Skeletal muscle cell (primary cell): ENCODE measurements around the gene SUSD3.
A peak's percentile ranks its signal among the peaks of the same experiment; 100 is the strongest.
"Not testable (repeated sequence)": the region's sequence is repeated elsewhere in the genome, so short reads cannot be mapped to it uniquely, and the experiment has no call there.

Experiments
- DNase-seq: peaks from one replicate; pipeline ENCODE4 v3.0.0-alpha.2; 2010; ENCODE audit warnings: low read depth
- H3K4me3 ChIP-seq: 2 replicates; pipeline ENCODE4 v1.5.1; 2011; ENCODE audit warnings: low read depth, mild to moderate bottlenecking, control low read depth, low read length, moderate library complexity

SUSD3 gene

GRCh38 chr9:93058355-93059010 is at the start of gene SUSD3:
Gene SUSD3, plus strand, starts transcription at chr9:93058701. Its CDS starts 42 bp downstream, at chr9:93058743.
- no peak for DNase-seq
- H3K4me3 ChIP-seq: peak within 1 kb of the TSS; percentile 30

GRCh38 chr9:93009337-93010015 is 49.0 kb upstream of the SUSD3 start:
- no peak for DNase-seq
- no peak overlapping the region for H3K4me3 ChIP-seq

- DNase-seq: no peak
- H3K4me3 ChIP-seq: no peak overlapping the region
These were observed 48.4 kb upstream of the SUSD3 start for GRCh38 chr9:93010056-93010455.

GRCh38 chr9:93010704-93011103 is 47.8 kb upstream of the SUSD3 start:
- DNase-seq: no peak
- H3K4me3 ChIP-seq: no peak overlapping the region

- DNase-seq: no peak
- no peak overlapping the region for H3K4me3 ChIP-seq
These were observed 47.4 kb upstream of the SUSD3 start for GRCh38 chr9:93011114-93011513.

GRCh38 chr9:93012963-93013855 is 45.3 kb upstream of the SUSD3 start:
- DNase-seq: no peak
- H3K4me3 ChIP-seq: no peak overlapping the region

GRCh38 chr9:93013856-93014582 is 44.5 kb upstream of the SUSD3 start:
- DNase-seq: no peak
- H3K4me3 ChIP-seq: no peak overlapping the region

- DNase-seq, H3K4me3 ChIP-seq: not testable (repeated sequence)
These were observed 43.3 kb upstream of the SUSD3 start for GRCh38 chr9:93015190-93015589.

- H3K4me3 ChIP-seq: no peak overlapping the region
- no peak for DNase-seq
These were observed 40.9 kb upstream of the SUSD3 start for GRCh38 chr9:93017621-93018020.

GRCh38 chr9:93020151-93020550 is 38.4 kb upstream of the SUSD3 start:
- H3K4me3 ChIP-seq: no peak overlapping the region
- DNase-seq: no peak

- no peak overlapping the region for H3K4me3 ChIP-seq
- no peak for DNase-seq
These were observed 37.5 kb upstream of the SUSD3 start for GRCh38 chr9:93020771-93021670.

- DNase-seq: no peak
These were observed 36.4 kb upstream of the SUSD3 start for GRCh38 chr9:93022066-93022465.

GRCh38 chr9:93022721-93023520 is 35.6 kb upstream of the SUSD3 start:
- no peak overlapping the region for H3K4me3 ChIP-seq
- no peak for DNase-seq

More at GRCh38 chr9:93022066-93022465, 36.4 kb upstream of the SUSD3 start:
- no peak overlapping the region for H3K4me3 ChIP-seq

GRCh38 chr9:93023521-93023815 is 35.0 kb upstream of the SUSD3 start:
- H3K4me3 ChIP-seq: no peak overlapping the region
- no peak for DNase-seq

- no peak overlapping the region for H3K4me3 ChIP-seq
- DNase-seq: no peak
These were observed 33.9 kb upstream of the SUSD3 start for GRCh38 chr9:93024646-93024910.

- no peak overlapping the region for H3K4me3 ChIP-seq
- no peak for DNase-seq
These were observed 33.4 kb upstream of the SUSD3 start for GRCh38 chr9:93024986-93025630.

- no peak overlapping the region for H3K4me3 ChIP-seq
- no peak for DNase-seq
These were observed 32.8 kb upstream of the SUSD3 start for GRCh38 chr9:93025736-93026135.

- no peak overlapping the region for H3K4me3 ChIP-seq
- DNase-seq: no peak
These were observed 31.9 kb upstream of the SUSD3 start for GRCh38 chr9:93026640-93027039.
